Activated CD8-positive, alpha-beta T cell treated with anti-CD3 and anti-CD28 coated beads for 36 hours (primary cell): Measurements from ENCODE around the gene GSAP. TPM values are rescaled to one million over a fixed set of nuclear protein-coding genes. Genes with fewer than 3 reads are reported as not detected.
A peak's percentile ranks its signal among the peaks of the same experiment; 100 is the strongest.

Source experiments
- ATAC-seq: fragments of 200-7000 bp; cut with Tn5 transposase; one replicate; pipeline ENCODE4 v1.10.0; 2021; ENCODE audit warnings: mild to moderate bottlenecking, moderate library complexity
- CTCF ChIA-PET: fragments of 350-600 bp; sonication (Branson Sonifier 250); formaldehyde crosslinking; loops from one replicate; lab custom pipeline; 2021; ENCODE audit warnings: antibody characterized with exemption; lab: Charles Lee
- POLR2A ChIA-PET: fragments of 350-600 bp; sonication (Branson Sonifier 250); formaldehyde crosslinking; loops from one replicate; lab custom pipeline; 2021; ENCODE audit warnings: antibody characterized with exemption; lab: Charles Lee
- DNase-seq: peaks from one replicate; pipeline ENCODE4 v3.0.0-alpha.2; 2020
- H3K27ac Mint-ChIP-seq: one replicate; pipeline ENCODE4 v1.8.0; 2021; ENCODE audit warnings: mild to moderate bottlenecking, mixed read lengths
- H3K27me3 Mint-ChIP-seq: one replicate; pipeline ENCODE4 v1.8.0; 2021; ENCODE audit warnings: mixed read lengths
- H3K36me3 Mint-ChIP-seq: one replicate; pipeline ENCODE4 v1.8.0; 2021; ENCODE audit warnings: low read depth, mixed read lengths
- H3K4me1 Mint-ChIP-seq: one replicate; pipeline ENCODE4 v1.8.0; 2021; ENCODE audit warnings: low read depth, mixed read lengths
- H3K4me3 Mint-ChIP-seq: one replicate; pipeline ENCODE4 v1.8.0; 2021; ENCODE audit warnings: mild to moderate bottlenecking, moderate library complexity, mixed read lengths
- H3K9me3 Mint-ChIP-seq: one replicate; pipeline ENCODE4 v1.8.0; 2021; ENCODE audit warnings: mixed read lengths
- CTCF ChIP-seq: fragments of 200-600 bp; IDR thresholded peaks from one replicate; pipeline ENCODE4 v1.8.0; 2022; ENCODE audit warnings: antibody characterized with exemption, mild to moderate bottlenecking
- intact Hi-C: fragments of 100-400 bp; cut with micrococcal nuclease; formaldehyde crosslinking; loops from one replicate; pipeline ENCODE4 v1.10.0; 2022
- total RNA-seq, 2 experiments: library from RNA; stranded (reverse); gene quantifications; one replicate each; pipeline ENCODE4 v1.2.3, GENCODE V29; 2021

The GSAP gene
- total RNA-seq, 2 experiments from 2014 or later: 1.9 to 3.0 TPM

- TF ChIP-seq CTCF: peak; percentile 61
- Mint-ChIP-seq H3K4me1 (peaks cover 45% of the 10 kb centered on the region), H3K27me3 (no peaks in the 10 kb centered on the region), H3K9me3 (no peaks in the 10 kb centered on the region), H3K27ac (no peak overlapping the region), H3K4me3 (no peak overlapping the region), H3K36me3 (no peaks in the 10 kb centered on the region)
- ATAC-seq (peak; percentile 58), DNase-seq (peak; percentile 85)
- CTCF ChIA-PET: interaction anchor here (0.7 to 2.4 kb wide), 21 partner anchors 17 to 390 kb away, joined by 3 to 36 read pairs (median 4); partner anchors contain the start of gene CCDC146
- intact Hi-C loops: loop anchor here (5.0 kb wide), 2 partner anchors 85 to 210 kb away; partner anchors contain the start of gene CCDC146
- POLR2A ChIA-PET: interaction anchor here (1.1 kb wide), 1 partner anchor 79 kb away, joined by 3 read pairs; no protein-coding TSS in a partner anchor
These were observed 84.0 kb downstream of the GSAP start for GRCh38 chr7:77331938-77332695.

- ChIA-PET POLR2A (no interaction called here), CTCF (interaction anchor here (0.6 to 2.4 kb wide), 3 partner anchors 75 to 654 kb away, joined by 3 to 13 read pairs (median 3); partner anchors contain the start of gene CCDC146)
- intact Hi-C loops: loop anchor here (5.0 kb wide), 2 partner anchors 83 to 208 kb away; partner anchors contain the start of gene CCDC146
- H3K4me1 Mint-ChIP-seq: peaks cover 54% of the 10 kb centered on the region
- no peaks in the 10 kb centered on the region for H3K36me3 Mint-ChIP-seq
- H3K27me3 Mint-ChIP-seq: no peaks in the 10 kb centered on the region
- TF ChIP-seq CTCF: no peak
- peak overlapping the region; percentile 14 for H3K4me3 Mint-ChIP-seq
- peak; percentile 49 for DNase-seq
- no peaks in the 10 kb centered on the region for H3K9me3 Mint-ChIP-seq
- H3K27ac Mint-ChIP-seq: peak overlapping the region; percentile 75
- ATAC-seq: peak; percentile 45
These were observed 85.8 kb downstream of the GSAP start for GRCh38 chr7:77330169-77330882.

GRCh38 chr7:77329466-77330168, 86.5 kb downstream of the GSAP start:
- H3K27ac Mint-ChIP-seq: peak overlapping the region; percentile 75
- H3K27me3 Mint-ChIP-seq: no peaks in the 10 kb centered on the region
- H3K4me1 Mint-ChIP-seq: peaks cover 54% of the 10 kb centered on the region
- no peak for TF ChIP-seq CTCF
- no peaks in the 10 kb centered on the region for H3K9me3 Mint-ChIP-seq
- ATAC-seq: peak; percentile 64
- H3K4me3 Mint-ChIP-seq: peak overlapping the region; percentile 14
- DNase-seq: no peak
- H3K36me3 Mint-ChIP-seq: no peaks in the 10 kb centered on the region
- intact Hi-C loops: loop anchor here (5.0 kb wide), 2 partner anchors 82 to 207 kb away; partner anchors contain the start of gene CCDC146
- POLR2A ChIA-PET: no interaction called here
- CTCF ChIA-PET: interaction anchor here (0.6 to 2.8 kb wide), 4 partner anchors 18 to 654 kb away, joined by 3 to 19 read pairs (median 3); partner anchors contain the start of gene FGL2

GRCh38 chr7:77328669-77329068, 87.5 kb downstream of the GSAP start:
- no peak for TF ChIP-seq CTCF
- no peaks in the 10 kb centered on the region for H3K27me3 Mint-ChIP-seq
- intact Hi-C loops: no loop called here
- H3K27ac Mint-ChIP-seq: peak overlapping the region; percentile 78
- DNase-seq: no peak
- H3K36me3 Mint-ChIP-seq: no peaks in the 10 kb centered on the region
- ATAC-seq: no peak
- ChIA-PET CTCF (interaction anchor here (0.8 to 2.8 kb wide), 5 partner anchors 13 to 129 kb away, joined by 3 to 19 read pairs (median 3); partner anchors contain the start of gene FGL2), POLR2A (no interaction called here)
- peaks cover 54% of the 10 kb centered on the region for H3K4me1 Mint-ChIP-seq
- H3K4me3 Mint-ChIP-seq: peak overlapping the region; percentile 34
- H3K9me3 Mint-ChIP-seq: no peaks in the 10 kb centered on the region
